Stomach (tissue), 9 donors: ENCODE data around the gene IL1RAPL2. TPM values are rescaled to one million over a fixed set of nuclear protein-coding genes. Genes with fewer than 3 reads are reported as not detected.

Experiments
- DNase-seq, 2 donors: peaks; one replicate each; pipeline versions ENCODE4 v3.0.0 to v3.0.0-alpha.2; 2013 to 2019
- H3K27ac ChIP-seq, 5 donors: fragments of 200-600 bp in 4 of 5; sonication (generic) in 4 of 5; one replicate each; pipeline ENCODE4 v1.5.1; 2013 to 2019; ENCODE audit warnings: mild to moderate bottlenecking in 1 of 5, moderate library complexity in 1 of 5
- H3K27me3 ChIP-seq, 3 donors: fragments of 200-600 bp; sonication (generic); one replicate each; pipeline ENCODE4 v1.5.1; 2017 to 2019; ENCODE audit warnings: mixed run types in 1 of 3
- H3K36me3 ChIP-seq, 4 donors: fragments of 200-600 bp; sonication (generic); 1 replicate in 3 of 4; 2 replicates in 1 of 4; pipeline ENCODE4 v1.5.1; 2016 to 2019
- H3K4me1 ChIP-seq, 4 donors: fragments of 200-600 bp; sonication (generic); one replicate each; pipeline ENCODE4 v1.5.1; 2016 to 2019
- H3K4me3 ChIP-seq, 4 donors: fragments of 200-600 bp; sonication (generic) in 3 of 4; one replicate each; pipeline ENCODE4 v1.5.1; 2016 to 2019; ENCODE audit warnings: mild to moderate bottlenecking in 1 of 4
- H3K9me3 ChIP-seq, 4 donors: fragments of 200-600 bp; sonication (generic); one replicate each; pipeline ENCODE4 v1.5.1; 2016 to 2019
- EP300 ChIP-seq: sonication (generic); formaldehyde crosslinking; IDR thresholded peaks from one replicate; pipeline ENCODE4 v1.6.1; 2017; ENCODE audit warnings: antibody characterized with exemption
- POLR2A ChIP-seq, 4 donors: fragments of 450-650 bp; IDR thresholded peaks; one replicate each; pipeline ENCODE4 v1.6.1; 2016; ENCODE audit warnings: antibody characterized with exemption in 4 of 4, control low read depth in 2 of 4, mild to moderate bottlenecking in 1 of 4, moderate library complexity in 1 of 4
- POLR2AphosphoS5 ChIP-seq, 3 donors: sonication (generic); formaldehyde crosslinking; IDR thresholded peaks; one replicate each; pipeline ENCODE4 v1.6.1; 2016; ENCODE audit warnings: antibody characterized with exemption in 3 of 3
- WGBS, 5 donors: extraction: QIAGEN DNeasy Blood & Tissue Kit in 3 of 5; methylation state at CpG; one replicate each; pipeline versions ENCODE4 v1.1.5 to v1.1.7; 2013 to 2018; 5-methylcytosine and 5-hydroxymethylcytosine counted together
- intact Hi-C: fragments of 100-400 bp; cut with DNase I; formaldehyde crosslinking; loops from one replicate; pipeline ENCODE4 v1.15.1; 2023; ENCODE audit warnings: low total_unique reads
- polyA plus RNA-seq, 3 donors: library from polyadenylated mRNA; stranded (reverse); fragments of 200-250 nt; gene quantifications; one replicate each; pipeline ENCODE4 v1.2.3, GENCODE V29; 2013
- total RNA-seq, 5 donors: library from RNA; depleted of rRNA; stranded (reverse); fragments of >200 nt; gene quantifications; one replicate each; pipeline versions ENCODE4 v1.1.0 to v1.2.3, GENCODE V29; 2014 to 2016
- TF ChIP-seq, protein P1 (sequence below), 7 experiments: fragments of 450-650 bp in 4 of 7; fragments of 200-600 bp in 3 of 7; sonication (generic) in 3 of 7; IDR thresholded peaks; one replicate each; pipeline ENCODE4 v1.5.1; 2016 to 2019; ENCODE audit warnings: antibody characterized with exemption in 7 of 7, control low read depth in 2 of 7, mild to moderate bottlenecking in 1 of 7
- donor health status: healthy with polysubstance abuse.
- donor health status: Bipolar disorder and iron deficiency.
- donor health status: healthy.

IL1RAPL2 gene
- total and polyA plus RNA-seq, 8 donors, result 1.1 TPM; not detected in 7

DNA sequence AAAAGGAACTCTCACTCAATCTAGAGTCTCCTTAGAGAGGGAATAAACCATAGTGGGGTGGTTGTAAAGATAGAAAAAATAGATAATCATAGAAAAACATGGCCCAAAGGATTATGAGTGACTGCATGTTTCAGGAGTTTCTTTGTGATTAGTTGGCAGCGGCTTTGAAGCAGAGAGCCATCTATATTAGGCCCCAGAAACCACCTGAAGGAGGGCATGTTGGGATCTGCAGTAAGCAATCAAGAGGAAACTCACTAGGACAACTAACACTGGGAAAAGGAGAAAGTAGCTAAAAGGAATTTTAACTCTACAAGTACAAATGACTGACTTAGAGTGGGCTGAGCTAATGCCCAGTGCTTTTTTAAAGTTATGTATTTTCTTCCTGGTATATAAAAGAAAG, 987.1 kb downstream of the IL1RAPL2 start:
- TF ChIP-seq POLR2A (IDR thresholded peaks at IDR 0.05) (no peak), POLR2AphosphoS5 (IDR thresholded peaks at IDR 0.05) (no peak), EP300 (no peak)
- TF ChIP-seq, protein P1, sequence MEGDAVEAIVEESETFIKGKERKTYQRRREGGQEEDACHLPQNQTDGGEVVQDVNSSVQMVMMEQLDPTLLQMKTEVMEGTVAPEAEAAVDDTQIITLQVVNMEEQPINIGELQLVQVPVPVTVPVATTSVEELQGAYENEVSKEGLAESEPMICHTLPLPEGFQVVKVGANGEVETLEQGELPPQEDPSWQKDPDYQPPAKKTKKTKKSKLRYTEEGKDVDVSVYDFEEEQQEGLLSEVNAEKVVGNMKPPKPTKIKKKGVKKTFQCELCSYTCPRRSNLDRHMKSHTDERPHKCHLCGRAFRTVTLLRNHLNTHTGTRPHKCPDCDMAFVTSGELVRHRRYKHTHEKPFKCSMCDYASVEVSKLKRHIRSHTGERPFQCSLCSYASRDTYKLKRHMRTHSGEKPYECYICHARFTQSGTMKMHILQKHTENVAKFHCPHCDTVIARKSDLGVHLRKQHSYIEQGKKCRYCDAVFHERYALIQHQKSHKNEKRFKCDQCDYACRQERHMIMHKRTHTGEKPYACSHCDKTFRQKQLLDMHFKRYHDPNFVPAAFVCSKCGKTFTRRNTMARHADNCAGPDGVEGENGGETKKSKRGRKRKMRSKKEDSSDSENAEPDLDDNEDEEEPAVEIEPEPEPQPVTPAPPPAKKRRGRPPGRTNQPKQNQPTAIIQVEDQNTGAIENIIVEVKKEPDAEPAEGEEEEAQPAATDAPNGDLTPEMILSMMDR (IDR thresholded peaks at IDR 0.05), result no peak
- 55 to 82% (median 81%) methylated on average over 1 of the region's 1 CpG for WGBS, 5 donors
- intact Hi-C loops, result no loop called here
- Histone ChIP-seq H3K27me3 (no peaks in the 10 kb centered on the region), H3K27ac (no peak overlapping the region), H3K4me3 (no peak overlapping the region), H3K4me1 (no peaks in the 10 kb centered on the region), H3K36me3 (no peaks in the 10 kb centered on the region), H3K9me3 (no peaks in the 10 kb centered on the region)
- no peak for DNase-seq

DNA sequence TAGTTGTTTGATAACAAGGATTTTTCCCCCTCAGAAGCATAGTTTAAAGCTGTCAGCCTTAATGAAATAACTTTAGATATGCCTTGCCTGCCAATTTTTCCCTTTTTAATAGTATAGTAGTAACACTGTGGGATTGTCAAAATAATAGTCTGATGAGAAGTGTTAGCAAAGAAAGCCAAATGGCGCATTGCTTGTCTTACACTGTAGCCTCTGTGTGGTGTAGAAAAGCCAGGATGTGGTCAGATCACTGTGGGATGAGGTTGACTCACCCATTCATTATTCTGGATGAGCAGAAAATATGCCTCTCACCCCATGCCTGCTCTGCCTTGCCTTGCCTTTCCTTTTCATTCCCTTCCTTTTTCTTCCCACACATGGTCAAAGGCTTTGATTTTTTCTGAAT, 998.5 kb downstream of the IL1RAPL2 start:
- Histone ChIP-seq H3K27me3 (peaks cover 0 to 7% (median 0%) of the 10 kb centered on the region in 3 donors), H3K4me3 (no peak overlapping the region), H3K9me3 (no peaks in the 10 kb centered on the region), H3K4me1 (no peaks in the 10 kb centered on the region), H3K36me3 (no peaks in the 10 kb centered on the region), H3K27ac (no peak overlapping the region)
- TF ChIP-seq, protein P1 (IDR thresholded peaks at IDR 0.05), result no peak
- TF ChIP-seq EP300 (no peak), POLR2A (IDR thresholded peaks at IDR 0.05) (no peak), POLR2AphosphoS5 (IDR thresholded peaks at IDR 0.05) (no peak)
- 50 to 85% (median 76%) methylated on average over 1 of the region's 1 CpG for WGBS, 5 donors
- no peak for DNase-seq
- intact Hi-C loops, result no loop called here

DNA sequence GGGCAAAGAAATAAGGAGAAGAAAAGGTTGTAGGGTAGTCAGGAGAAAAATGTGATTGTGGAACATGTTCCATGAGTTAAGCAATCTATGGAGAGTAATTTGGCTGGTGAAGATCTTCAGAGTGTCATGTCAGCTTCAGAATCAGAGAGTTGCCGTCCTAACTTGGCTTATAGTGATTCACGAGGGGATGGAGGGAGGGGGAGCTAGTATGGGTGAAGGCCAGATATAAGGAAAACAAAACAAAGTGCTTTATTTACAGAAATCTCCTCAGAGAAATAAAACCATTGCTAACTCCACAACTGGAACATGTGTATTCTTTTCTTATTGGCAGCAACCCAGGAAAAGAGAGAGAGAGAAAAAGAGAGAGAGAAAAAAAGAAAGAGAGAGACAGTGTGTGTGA, 999.9 kb downstream of the IL1RAPL2 start:
- TF ChIP-seq EP300 (no peak), POLR2A (IDR thresholded peaks at IDR 0.05) (no peak), POLR2AphosphoS5 (IDR thresholded peaks at IDR 0.05) (no peak)
- TF ChIP-seq, protein P1 (IDR thresholded peaks at IDR 0.05), result no peak
- H3K36me3 ChIP-seq, result no peaks in the 10 kb centered on the region

DNA sequence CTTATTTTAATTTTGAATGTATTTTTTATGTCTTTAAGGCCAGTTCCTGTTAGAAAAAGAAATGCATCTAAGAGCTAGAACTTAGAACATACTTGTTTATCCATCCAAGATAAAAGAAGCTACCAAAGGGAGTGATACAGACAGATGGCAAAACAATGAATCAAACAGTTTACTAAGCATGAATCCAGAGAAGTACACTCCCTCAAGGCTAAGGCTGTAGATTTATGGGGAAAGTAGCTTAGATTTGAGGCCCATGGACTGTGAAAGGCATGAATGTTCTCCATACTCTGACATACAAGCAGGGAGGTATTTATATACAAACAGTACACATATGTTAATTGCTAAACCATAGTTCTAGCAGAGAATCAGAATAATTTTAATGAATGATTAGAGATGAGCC, 1001.1 kb downstream of the IL1RAPL2 start:
- Histone ChIP-seq H3K4me1 (no peaks in the 10 kb centered on the region), H3K4me3 (no peak overlapping the region), H3K9me3 (no peaks in the 10 kb centered on the region), H3K27me3 (no peaks in the 10 kb centered on the region), H3K27ac (no peak overlapping the region), H3K36me3 (no peaks in the 10 kb centered on the region)
- no peak for DNase-seq
- intact Hi-C loops, result no loop called here
- no peak for TF ChIP-seq EP300
- TF ChIP-seq POLR2A (IDR thresholded peaks at IDR 0.05), result no peak
- TF ChIP-seq, protein P1 (IDR thresholded peaks at IDR 0.05), result no peak

More for the DNA sequence above, 999.9 kb downstream of the IL1RAPL2 start:
- no peaks in the 10 kb centered on the region for H3K9me3 ChIP-seq
- H3K4me3 ChIP-seq, result no peak overlapping the region
- no peaks in the 10 kb centered on the region for H3K27me3 ChIP-seq
- 47 to 62% (median 52%) methylated on average over 2 of the region's 2 CpGs for WGBS, 5 donors
- H3K27ac ChIP-seq, result no peak overlapping the region
- intact Hi-C loops, result no loop called here
- peak in 1 of 2 donors; percentile 1 for DNase-seq
- no peaks in the 10 kb centered on the region for H3K4me1 ChIP-seq
